NCI-H1048 (cell line): ENCODE measurements around the gene GPR142.

Source experiments
- DNase-seq: peaks from one replicate; lab custom pipeline; 2025; lab: John Stamatoyannopoulos, UW

Gene GPR142

GRCh38 chr17:74371653-74372147 is 4.4 kb downstream of the GPR142 start:
- DNase-seq: no peak

DNA sequence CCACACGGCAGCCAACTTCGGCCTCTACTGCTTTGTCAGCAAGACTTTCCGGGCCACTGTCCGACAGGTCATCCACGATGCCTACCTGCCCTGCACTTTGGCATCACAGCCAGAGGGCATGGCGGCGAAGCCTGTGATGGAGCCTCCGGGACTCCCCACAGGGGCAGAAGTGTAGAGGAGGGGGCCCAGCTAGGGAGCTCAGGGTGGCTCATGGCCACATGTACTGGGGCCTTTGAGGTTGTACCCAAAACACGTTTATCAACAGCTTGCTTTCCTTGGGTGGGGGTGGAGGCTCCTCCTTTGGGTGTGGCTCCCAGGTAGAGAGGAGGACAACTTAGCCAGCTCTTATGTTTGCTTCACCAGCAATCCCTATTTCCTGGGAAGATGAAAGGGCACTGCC is 5.1 kb downstream of the GPR142 start:
- no peak for DNase-seq

DNA sequence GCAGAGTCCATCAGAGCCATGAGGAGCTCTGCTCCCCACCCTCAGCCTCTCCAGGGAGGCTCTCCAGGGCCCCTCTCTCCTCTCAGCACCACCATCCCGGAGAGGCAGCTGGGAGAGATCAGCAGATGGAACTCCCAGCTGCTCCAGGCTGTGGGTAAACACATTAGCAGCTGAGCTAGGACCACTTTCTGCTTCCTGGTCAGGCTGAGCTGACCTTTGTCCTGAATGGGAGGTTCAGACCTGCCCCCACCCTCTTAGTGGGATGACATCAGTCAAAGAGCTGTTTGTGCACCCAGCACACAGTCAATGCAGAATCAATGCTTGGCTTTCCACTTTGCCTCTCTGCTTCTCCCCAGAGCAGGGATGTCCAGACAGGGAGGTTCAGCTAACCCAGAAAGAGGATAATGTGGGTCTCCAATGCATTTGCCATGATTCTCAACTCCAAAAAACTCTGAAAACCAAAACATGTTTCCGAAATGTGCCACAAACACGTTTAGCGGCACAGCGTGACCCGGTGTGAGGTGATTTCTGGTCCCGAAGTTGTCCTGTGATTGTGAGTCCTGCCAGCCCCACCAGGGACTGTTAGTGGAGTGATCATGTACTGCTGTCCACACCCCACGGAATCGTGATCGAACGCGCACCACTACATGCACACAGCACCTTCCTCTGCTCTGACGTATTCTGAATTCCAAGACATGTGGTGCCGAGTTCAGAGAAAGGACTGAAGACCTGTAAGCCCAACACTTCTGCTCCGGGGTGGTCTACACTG is 6.7 kb downstream of the GPR142 start:
- DNase-seq: no peak

- DNase-seq: no peak
Observed at GRCh38 chr17:74374858-74375257, 7.6 kb downstream of the GPR142 start.

DNA sequence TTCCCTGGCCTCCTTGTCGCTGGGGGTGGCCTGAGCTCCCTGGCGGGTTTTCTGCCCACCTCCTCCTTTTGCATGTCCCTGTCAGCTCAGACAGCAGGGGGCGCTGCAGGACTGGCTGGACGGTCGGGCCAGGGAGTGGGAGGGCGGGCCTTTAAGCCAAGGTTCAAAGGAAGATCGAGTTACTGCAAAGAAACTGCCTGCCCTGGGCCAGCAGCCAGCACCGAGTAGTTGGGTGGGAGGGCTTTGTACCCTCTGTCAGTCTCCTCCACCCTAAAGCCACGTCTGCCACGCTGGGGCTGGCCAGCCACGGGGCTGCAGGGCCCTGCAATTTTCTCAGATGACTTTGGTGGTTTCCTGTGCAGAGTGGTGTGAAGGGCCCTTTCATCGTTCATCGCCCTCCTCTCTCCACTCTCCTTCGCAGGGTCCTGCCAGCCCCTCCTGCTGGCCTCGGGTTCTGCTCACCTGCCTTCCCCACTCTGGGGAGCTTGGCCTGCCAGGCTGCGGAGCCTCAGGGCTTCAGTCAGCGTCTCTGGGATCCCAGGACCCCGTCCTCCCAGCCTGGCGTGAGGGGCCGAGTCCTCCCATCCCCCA is 12.3 kb downstream of the GPR142 start:
- peak; percentile 54 for DNase-seq

DNA sequence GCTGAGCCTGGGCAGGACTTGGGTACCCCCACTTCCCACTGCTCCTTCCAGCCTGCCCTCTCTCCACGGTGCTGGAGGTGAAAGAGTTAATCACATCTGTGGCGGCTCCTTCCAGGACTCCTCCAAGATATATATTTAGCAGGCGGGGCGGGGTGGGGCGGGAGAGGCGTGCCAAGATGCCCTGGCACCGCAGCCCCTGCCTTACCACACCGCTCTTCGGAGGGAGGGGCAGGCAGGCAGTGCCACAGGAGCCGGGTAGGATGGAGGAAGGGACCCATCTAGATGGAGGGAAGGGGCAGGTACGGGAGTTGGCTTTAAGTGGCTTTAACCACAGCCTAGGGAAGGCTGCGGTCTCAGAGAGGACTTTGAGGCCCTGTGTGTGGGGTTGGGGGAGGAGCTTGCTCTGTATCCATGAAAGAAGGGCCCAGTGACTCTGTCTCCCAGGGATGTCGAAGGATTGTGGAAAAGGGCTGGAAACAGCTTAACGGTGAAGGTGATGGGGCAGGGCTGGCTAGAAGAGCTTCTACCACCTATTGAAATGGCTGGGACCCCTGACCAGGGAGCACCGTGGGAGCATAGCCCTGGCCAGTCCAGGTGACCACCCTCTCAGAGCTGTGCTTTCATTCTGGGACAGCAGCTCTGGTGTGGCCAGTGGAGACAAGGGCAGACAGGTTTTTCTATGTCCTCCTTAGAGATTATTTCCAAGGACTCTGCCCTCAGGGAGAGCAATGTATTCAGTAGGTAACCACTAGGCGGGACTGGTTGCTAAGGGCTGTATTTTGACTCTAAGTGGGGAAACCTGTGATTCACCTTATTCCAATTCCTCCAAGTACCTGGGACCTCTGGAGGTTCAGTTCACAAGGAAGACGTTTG is 13.0 kb downstream of the GPR142 start:
- DNase-seq: no peak

- no peak for DNase-seq
Observed at GRCh38 chr17:74380959-74381808, 13.9 kb downstream of the GPR142 start.

- no peak for DNase-seq
Observed at GRCh38 chr17:74383141-74383540, 15.8 kb downstream of the GPR142 start.

- DNase-seq: no peak
Observed at GRCh38 chr17:74385201-74385600, 17.9 kb downstream of the GPR142 start.

DNA sequence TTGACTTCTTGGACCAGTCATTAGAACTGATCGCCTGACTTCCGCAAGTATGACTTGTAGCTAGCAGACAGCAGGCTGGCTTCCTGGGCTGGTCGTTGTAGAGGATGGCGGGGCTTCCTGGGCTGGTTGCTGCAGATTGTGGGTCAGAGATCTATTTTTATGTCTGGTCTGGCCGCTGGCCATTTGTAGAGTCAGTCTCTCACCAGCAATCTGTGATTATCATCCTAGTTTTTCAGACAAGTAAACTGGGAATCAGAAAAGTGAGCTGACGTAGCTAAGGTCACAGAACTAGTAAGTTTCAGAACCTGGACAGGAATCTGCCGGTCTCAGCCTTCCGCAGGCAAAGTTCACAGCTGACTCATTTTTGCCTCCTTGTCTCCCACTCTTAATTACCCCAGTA is 19.1 kb downstream of the GPR142 start:
- no peak for DNase-seq

GRCh38 chr17:74387365-74388218 is 20.3 kb downstream of the GPR142 start:
- no peak for DNase-seq

- DNase-seq: no peak
Observed at GRCh38 chr17:74389084-74389753, 21.9 kb downstream of the GPR142 start.

GRCh38 chr17:74389937-74390679 is 22.8 kb downstream of the GPR142 start:
- DNase-seq: no peak

DNA sequence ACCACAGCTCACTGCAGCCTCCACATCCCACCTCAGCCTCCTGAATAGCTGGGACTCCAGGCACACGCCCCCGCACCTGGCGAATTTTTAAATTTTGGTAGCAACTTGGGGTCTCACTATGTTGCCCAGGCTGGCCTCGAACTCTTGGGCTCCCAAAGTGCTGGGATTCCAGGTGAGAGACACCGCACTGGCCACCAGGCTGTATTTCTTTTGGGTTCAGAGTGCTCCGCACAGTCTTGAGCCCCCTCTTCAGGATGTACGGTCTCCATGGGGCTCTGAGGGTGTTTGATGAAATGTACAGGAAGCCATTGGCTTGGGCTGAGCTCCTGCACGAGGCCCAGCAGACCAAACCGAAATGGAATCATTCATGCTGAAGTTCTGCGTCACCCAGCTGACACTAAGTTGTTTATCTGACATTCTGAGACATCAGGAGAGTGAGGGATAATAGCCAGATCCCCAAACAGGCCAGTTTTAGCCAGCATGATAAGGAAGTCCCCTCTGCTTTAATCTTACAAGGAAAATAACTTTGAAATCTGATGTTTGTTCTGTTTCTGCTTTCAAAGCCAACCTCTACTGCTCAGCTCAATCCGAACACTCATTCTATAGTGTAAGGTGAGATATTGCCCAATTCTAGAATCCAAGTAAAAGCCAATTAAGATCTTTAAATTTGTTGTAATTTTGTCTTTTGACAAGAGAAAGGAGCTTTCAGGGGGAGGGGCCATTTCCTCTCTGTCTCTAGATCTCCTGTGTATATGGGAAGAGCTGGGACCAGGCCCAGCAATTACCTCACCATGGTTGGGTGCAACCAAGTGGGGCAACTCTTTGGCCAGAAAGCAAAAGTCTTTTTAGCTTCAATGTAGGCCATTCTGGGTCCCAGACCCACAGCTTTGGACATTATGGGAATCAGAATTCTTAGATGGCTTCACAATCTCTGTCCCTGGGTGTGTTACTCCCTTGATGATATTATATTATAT is 23.7 kb downstream of the GPR142 start:
- DNase-seq: no peak

DNA sequence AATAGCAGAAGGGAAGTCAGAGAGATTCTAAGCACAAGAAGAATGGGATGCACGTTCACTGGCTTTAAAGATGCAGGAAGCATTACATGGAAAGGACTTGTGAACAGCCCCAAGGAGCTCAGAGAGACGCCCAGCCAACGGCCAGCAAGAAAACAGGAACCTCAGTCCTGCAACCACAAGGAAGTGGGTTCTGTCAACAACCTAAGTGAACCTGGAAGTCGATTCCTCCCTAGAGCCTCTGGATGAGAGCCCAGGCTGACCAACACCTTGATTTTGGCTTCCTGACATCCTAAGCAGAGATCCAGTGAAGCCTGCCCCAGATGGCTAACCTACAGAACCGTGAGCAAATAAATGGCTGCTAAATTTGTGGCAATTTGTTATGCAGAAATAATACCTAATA is 24.5 kb downstream of the GPR142 start:
- DNase-seq: no peak

DNA sequence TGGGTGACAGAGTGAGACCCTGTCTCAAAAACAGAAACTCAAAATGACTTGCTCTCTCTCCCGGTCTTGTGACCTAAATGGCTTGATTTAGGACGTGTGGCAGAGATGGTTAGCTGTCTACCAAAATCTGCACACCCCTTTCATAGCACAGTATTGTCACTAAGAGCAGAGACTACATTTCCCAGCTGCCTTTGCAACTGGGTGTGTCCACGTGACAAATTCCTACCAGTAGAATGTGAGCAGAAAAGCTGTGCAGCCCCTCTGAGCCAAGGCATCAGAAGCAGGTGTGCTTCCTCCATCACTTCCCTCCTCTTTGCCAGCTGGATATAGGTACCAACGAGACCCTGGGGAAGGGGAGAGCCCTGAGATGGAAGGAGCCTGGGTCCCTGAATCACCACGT is 25.5 kb downstream of the GPR142 start:
- no peak for DNase-seq

DNA sequence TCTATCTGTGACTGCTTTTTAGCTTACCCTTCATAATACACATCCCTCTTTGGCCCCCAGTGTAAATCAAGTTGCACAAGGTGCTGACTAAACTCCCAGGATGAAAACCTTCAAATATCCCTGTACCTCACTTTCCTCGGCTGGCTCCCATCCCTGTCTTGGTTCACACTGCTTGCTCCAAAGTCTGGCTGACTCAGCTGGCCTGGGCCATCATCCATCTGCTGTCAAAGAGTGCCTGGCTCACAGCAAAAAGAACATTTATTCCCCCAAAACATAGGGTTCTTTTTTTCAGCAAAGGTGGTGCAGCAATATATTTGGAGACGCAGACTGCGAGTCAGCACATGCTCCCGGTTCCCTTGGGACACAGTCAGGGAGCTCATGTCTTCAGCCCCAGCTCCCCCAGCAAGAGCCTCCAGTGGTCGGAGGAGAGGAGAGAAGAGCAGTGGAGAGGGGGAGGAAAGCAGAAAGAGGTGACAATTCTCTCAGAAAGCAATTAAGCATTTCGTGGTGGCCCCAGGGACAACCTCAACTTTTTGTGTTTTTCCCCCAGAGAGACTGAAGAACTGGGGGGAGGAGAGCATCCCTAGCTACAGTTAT is 26.1 kb downstream of the GPR142 start:
- no peak for DNase-seq
